Nephron (organoid): ENCODE measurements around the gene LRP6.

Experiments
- H3K27ac Mint-ChIP-seq, 3 experiments: 2 replicates each; pipeline ENCODE4 v1.8.0; 2020; ENCODE audit warnings: mixed read lengths in 3 of 3, mild to moderate bottlenecking in 2 of 3, moderate library complexity in 1 of 3
- H3K27me3 Mint-ChIP-seq: 2 replicates; pipeline ENCODE4 v1.8.0; 2021; ENCODE audit warnings: low read depth, mild to moderate bottlenecking, moderate library complexity, mixed read lengths
- H3K36me3 Mint-ChIP-seq: 2 replicates; pipeline ENCODE4 v1.8.0; 2020; ENCODE audit warnings: low read depth, mixed read lengths
- H3K4me1 Mint-ChIP-seq: 2 replicates; pipeline ENCODE4 v1.8.0; 2020; ENCODE audit warnings: mixed read lengths
- H3K4me3 Mint-ChIP-seq, 3 experiments: 2 replicates each; pipeline ENCODE4 v1.8.0; 2020; ENCODE audit warnings: mild to moderate bottlenecking in 3 of 3, mixed read lengths in 3 of 3, moderate library complexity in 2 of 3
- H3K9me3 Mint-ChIP-seq: 2 replicates; pipeline ENCODE4 v1.8.0; 2020; ENCODE audit warnings: mixed read lengths
- CTCF ChIP-seq, 3 experiments: fragments of 200-600 bp; sonication (generic); IDR thresholded peaks; one replicate each; pipeline ENCODE4 v1.5.0; 2021; ENCODE audit warnings: antibody characterized with exemption in 3 of 3; ENCODE audit not compliant: unreplicated experiment in 3 of 3

The LRP6 gene

GRCh38 chr12:12107678-12108077 lies 159.2 kb downstream of the LRP6 start:
- no peak for TF ChIP-seq CTCF (IDR thresholded peaks at IDR 0.05; ENCODE audit: unreplicated experiment in 3 of 3)
- no peak overlapping the region for H3K4me3 Mint-ChIP-seq
- no peaks in the 10 kb centered on the region for H3K27me3 Mint-ChIP-seq
- H3K4me1 Mint-ChIP-seq, result no peaks in the 10 kb centered on the region
- H3K36me3 Mint-ChIP-seq, result peaks cover 74% of the 10 kb centered on the region
- H3K27ac Mint-ChIP-seq, result no peak overlapping the region
- H3K9me3 Mint-ChIP-seq, result peaks cover 30% of the 10 kb centered on the region

- H3K9me3 Mint-ChIP-seq, result no peaks in the 10 kb centered on the region
- peaks cover 19% of the 10 kb centered on the region for H3K4me1 Mint-ChIP-seq
- peaks cover 60% of the 10 kb centered on the region for H3K36me3 Mint-ChIP-seq
- H3K27ac Mint-ChIP-seq, result no peak overlapping the region
- no peak for TF ChIP-seq CTCF (IDR thresholded peaks at IDR 0.05; ENCODE audit: unreplicated experiment in 3 of 3)
- no peaks in the 10 kb centered on the region for H3K27me3 Mint-ChIP-seq
- no peak overlapping the region for H3K4me3 Mint-ChIP-seq
These were observed 167.7 kb downstream of the LRP6 start for GRCh38 chr12:12099102-12099501.

GRCh38 chr12:12098691-12099015 lies 168.2 kb downstream of the LRP6 start:
- Mint-ChIP-seq H3K9me3 (no peaks in the 10 kb centered on the region), H3K4me1 (peaks cover 19% of the 10 kb centered on the region), H3K27me3 (no peaks in the 10 kb centered on the region), H3K36me3 (peaks cover 57% of the 10 kb centered on the region), H3K27ac (no peak overlapping the region), H3K4me3 (no peak overlapping the region)
- TF ChIP-seq CTCF (IDR thresholded peaks at IDR 0.05; ENCODE audit: unreplicated experiment in 3 of 3), result no peak

DNA sequence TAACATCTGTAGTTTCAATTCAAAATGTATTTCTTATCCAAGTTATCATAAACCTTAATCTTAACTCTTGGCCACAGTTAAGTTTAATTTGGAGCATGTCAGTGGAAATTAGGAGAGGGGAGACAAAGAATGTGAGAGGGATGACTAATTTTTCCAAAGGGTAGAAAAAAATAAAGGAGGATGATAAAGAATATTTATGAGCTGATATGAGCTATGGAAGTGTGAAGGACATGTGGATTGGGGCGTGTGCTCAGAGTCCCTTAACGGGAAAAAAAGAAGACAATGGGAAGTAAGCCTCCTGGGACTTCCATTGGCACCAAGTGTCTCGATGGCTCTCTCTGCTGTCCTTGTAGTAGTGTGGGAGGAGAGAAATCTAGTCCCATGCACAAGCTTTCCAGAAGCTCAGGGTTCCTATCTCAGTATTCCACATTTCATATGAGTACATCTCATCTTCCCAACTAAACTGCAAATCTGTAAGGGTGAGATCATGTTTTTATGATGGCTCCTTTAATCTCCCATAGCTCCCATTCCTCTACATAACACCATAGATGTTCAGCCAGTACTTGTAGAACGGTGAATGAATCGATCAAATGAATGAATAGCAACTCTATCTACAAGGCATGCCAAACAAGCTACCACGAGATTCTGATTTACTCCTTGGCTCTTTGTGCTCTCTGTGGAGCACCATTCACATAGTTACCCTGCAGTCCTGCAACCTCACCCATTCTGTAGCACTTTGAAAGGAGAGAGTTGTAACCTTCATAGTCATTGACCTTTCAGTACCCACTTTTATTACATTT lies 168.8 kb downstream of the LRP6 start:
- H3K36me3 Mint-ChIP-seq, result peaks cover 52% of the 10 kb centered on the region
- no peaks in the 10 kb centered on the region for H3K27me3 Mint-ChIP-seq
- no peaks in the 10 kb centered on the region for H3K9me3 Mint-ChIP-seq
- no peak for TF ChIP-seq CTCF (IDR thresholded peaks at IDR 0.05; ENCODE audit: unreplicated experiment in 3 of 3)
- H3K4me1 Mint-ChIP-seq, result peaks cover 19% of the 10 kb centered on the region
- no peak overlapping the region for H3K4me3 Mint-ChIP-seq
- no peak overlapping the region for H3K27ac Mint-ChIP-seq

DNA sequence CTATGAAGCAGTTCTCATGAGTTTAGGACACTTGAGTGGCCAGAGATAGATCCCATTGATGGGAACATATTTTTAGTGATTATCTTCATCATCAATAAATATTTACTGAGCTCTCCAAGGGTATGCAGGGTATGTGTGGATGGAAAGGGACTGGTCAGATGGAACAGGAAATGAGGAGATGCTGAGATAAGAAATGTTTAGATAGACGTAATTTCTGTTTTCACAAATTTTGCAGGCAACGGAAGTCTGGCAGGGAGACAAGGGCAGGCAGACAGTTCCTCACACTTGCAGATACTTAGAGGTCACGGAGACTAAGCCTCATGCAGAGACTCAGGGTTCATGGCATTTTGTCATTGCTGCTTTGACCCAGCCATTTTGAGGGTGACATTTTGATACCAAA lies 171.8 kb downstream of the LRP6 start:
- H3K27me3 Mint-ChIP-seq, result no peaks in the 10 kb centered on the region
- no peak overlapping the region for H3K4me3 Mint-ChIP-seq
- no peak overlapping the region for H3K27ac Mint-ChIP-seq
- H3K36me3 Mint-ChIP-seq, result peaks cover 25% of the 10 kb centered on the region
- no peaks in the 10 kb centered on the region for H3K9me3 Mint-ChIP-seq
- no peak for TF ChIP-seq CTCF (IDR thresholded peaks at IDR 0.05; ENCODE audit: unreplicated experiment in 3 of 3)
- H3K4me1 Mint-ChIP-seq, result peaks cover 27% of the 10 kb centered on the region

DNA sequence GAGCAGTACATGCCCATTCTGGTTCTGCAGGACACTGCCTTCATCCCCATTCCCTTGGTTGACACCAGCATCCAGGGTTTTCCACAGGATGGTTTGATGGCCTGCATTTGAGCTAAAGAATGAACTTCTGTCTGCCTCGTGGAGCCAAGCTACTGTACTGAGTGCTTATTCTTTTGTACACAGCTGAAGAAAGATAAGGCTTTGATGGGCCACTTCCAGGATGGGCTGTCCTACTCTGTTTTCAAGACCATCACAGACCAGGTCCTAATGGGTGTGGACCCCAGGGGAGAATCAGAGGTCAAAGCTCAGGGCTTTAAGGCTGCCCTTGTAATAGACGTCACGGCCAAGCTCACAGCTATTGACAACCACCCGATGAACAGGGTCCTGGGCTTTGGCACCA lies 172.4 kb downstream of the LRP6 start:
- no peak for TF ChIP-seq CTCF (IDR thresholded peaks at IDR 0.05; ENCODE audit: unreplicated experiment in 3 of 3)

More for the DNA sequence above, 172.4 kb downstream of the LRP6 start:
- H3K27ac Mint-ChIP-seq, result no peak overlapping the region
- H3K4me1 Mint-ChIP-seq, result peaks cover 27% of the 10 kb centered on the region
- H3K4me3 Mint-ChIP-seq, result no peak overlapping the region
- peaks cover 25% of the 10 kb centered on the region for H3K36me3 Mint-ChIP-seq
- H3K9me3 Mint-ChIP-seq, result no peaks in the 10 kb centered on the region
- no peaks in the 10 kb centered on the region for H3K27me3 Mint-ChIP-seq
